Erythroblast (primary cell): ENCODE measurements around the gene PRKAR1B.

Source experiments
- GATA1 ChIP-seq: IDR thresholded peaks from 2 replicates; pipeline ENCODE4 v1.6.1; 2011; ENCODE audit warnings: low read depth, mild to moderate bottlenecking, control low read depth, low read length, moderate library complexity
- POLR2A ChIP-seq: IDR thresholded peaks from 2 replicates; pipeline ENCODE4 v1.6.1; 2011; ENCODE audit warnings: mild to moderate bottlenecking, low read length

DNA sequence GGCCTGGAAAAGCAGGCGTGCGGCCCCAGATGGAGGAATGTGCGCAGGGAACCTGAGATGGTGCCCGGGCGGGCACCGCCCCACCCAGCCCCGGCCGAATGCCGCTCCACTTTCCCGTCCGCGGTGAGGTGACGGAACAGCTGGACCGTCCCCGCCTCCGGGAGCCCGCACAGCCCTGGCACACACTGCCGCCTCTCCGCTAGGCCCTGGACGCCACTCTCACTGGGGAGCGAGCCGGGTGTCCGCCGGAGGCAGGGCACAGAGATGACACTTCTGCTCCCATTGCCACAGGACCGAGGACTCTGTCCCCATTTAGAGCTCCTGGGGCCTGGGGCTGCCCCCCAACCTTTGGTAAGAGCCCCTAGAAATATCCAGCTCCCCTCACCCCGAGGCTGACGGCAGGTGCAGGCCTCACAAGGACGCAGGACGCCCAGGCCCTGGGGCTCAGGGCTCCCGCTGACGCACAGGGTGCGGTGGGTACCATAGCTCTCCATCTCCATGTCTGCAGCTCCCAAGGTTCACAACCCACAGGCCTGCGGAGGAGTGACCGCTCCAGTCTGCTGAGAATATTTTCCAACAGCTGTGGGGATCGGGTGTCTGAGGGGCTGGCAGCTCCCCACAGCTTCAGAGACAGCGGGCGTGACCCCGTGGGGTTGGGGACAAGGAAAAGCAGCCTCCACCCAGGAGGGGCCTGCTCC, 155.2 kb downstream of the PRKAR1B start:
- no peak for TF ChIP-seq POLR2A
- no peak for TF ChIP-seq GATA1
